Fibroblast of lung (primary cell): ENCODE measurements around the gene TCF7L1.

Source experiments
- CTCF ChIP-seq, 2 donors: IDR thresholded peaks in 1 of 2; conservative IDR thresholded peaks in 1 of 2; 1 replicate in 1 of 2; 2 replicates in 1 of 2; pipeline ENCODE4 v1.5.1; 2011 to 2012; ENCODE audit warnings: low read length in 2 of 2, control low read depth in 1 of 2, inconsistent platforms in 1 of 2, low read depth in 1 of 2, mild to moderate bottlenecking in 1 of 2
- EZH2 ChIP-seq: IDR thresholded peaks from 2 replicates; pipeline ENCODE4 v1.5.1; 2012; ENCODE audit warnings: low read length, control low read depth, mild to moderate bottlenecking; ENCODE audit errors: missing control alignments

GRCh38 chr2:85354286-85355072 lies 221.3 kb downstream of the TCF7L1 start, which contains the start of the genes ELMOD3 and RETSAT:
- no peak for TF ChIP-seq CTCF (conservative IDR thresholded peaks at IDR 0.05 in 1 of 2, IDR thresholded peaks at IDR 0.05 in 1 of 2; ENCODE audit: low read depth in 1 of 2, low read length in 2 of 2)
- no peak for TF ChIP-seq EZH2
